ENCODE measurements around the gene PZP. TPM values are rescaled to one million over a fixed set of nuclear protein-coding genes. Genes with fewer than 3 reads are reported as not detected.

PZP gene
- total and polyA plus RNA-seq, 2 of the 13 experiments (the other 11 are each of a cell fraction or from before 2014, with no cell fraction given), result 0.07 to 0.89 TPM

- TF ChIP-seq DZIP1 (CRISPR knock-in tag; IDR thresholded peaks at IDR 0.05) (no peak), TGIF2 (CRISPR knock-in tag; IDR thresholded peaks at IDR 0.05) (peak; percentile 75; the same call in 1 of the 2 replicates), RBM39 (IDR thresholded peaks at IDR 0.05; ENCODE audit: low read depth, low read length, poor library complexity, severe bottlenecking) (no peak), CREB1 (IDR thresholded peaks at IDR 0.05) (peak; percentile 70), CREB1 (CRISPR knock-in tag; IDR thresholded peaks at IDR 0.05) (peak; percentile 91), SMARCC2 (IDR thresholded peaks at IDR 0.05) (peak; percentile 88), ZNF724P (CRISPR knock-in tag; IDR thresholded peaks at IDR 0.05; ENCODE audit: borderline replicate concordance) (no peak; the same call in 1 of the 2 replicates), PCBP2 (optimal IDR thresholded peaks at IDR 0.05; ENCODE audit: low read depth, low read length, poor library complexity, severe bottlenecking) (no peak), ZSCAN9 (CRISPR knock-in tag; IDR thresholded peaks at IDR 0.05; ENCODE audit: borderline replicate concordance) (peak; percentile 61; the same call in 1 of the 2 replicates), ZNF234 (CRISPR knock-in tag; conservative IDR thresholded peaks at IDR 0.05) (no peak), REST (IDR thresholded peaks at IDR 0.05; ENCODE audit: borderline replicate concordance in 1 of 2, low read depth in 1 of 2, low read length in 2 of 2) (peak in 1 of 2 experiments; percentile 78; a peak in 2 of 4 replicates), DPF2 (CRISPR knock-in tag; IDR thresholded peaks at IDR 0.05; ENCODE audit: borderline replicate concordance, low read depth) (peak; percentile 93), ZNF850 (CRISPR knock-in tag; conservative IDR thresholded peaks at IDR 0.05) (no peak), ZNF589 (CRISPR knock-in tag; conservative IDR thresholded peaks at IDR 0.05) (peak; percentile 55; the same call in 1 of the 2 replicates), MLXIP (CRISPR knock-in tag; IDR thresholded peaks at IDR 0.05; ENCODE audit: borderline replicate concordance) (peak; percentile 13; the same call in 1 of the 2 replicates), PRPF4 (IDR thresholded peaks at IDR 0.05; ENCODE audit: low read depth, low read length, poor library complexity, severe bottlenecking) (no peak), ZFAT (CRISPR knock-in tag; conservative IDR thresholded peaks at IDR 0.05) (no peak), TARDBP (CRISPR knock-in tag; IDR thresholded peaks at IDR 0.05) (peak; percentile 97), GABPA (IDR thresholded peaks at IDR 0.05; ENCODE audit: low read depth, low read length) (no peak), GABPA (CRISPR knock-in tag; IDR thresholded peaks at IDR 0.05; ENCODE audit: low read depth) (peak; percentile 58; the same call in 1 of the 2 replicates), ZNF660 (CRISPR knock-in tag; IDR thresholded peaks at IDR 0.05; ENCODE audit: borderline replicate concordance, low read depth) (no peak), SOX5 (CRISPR knock-in tag; IDR thresholded peaks at IDR 0.05; ENCODE audit: borderline replicate concordance) (peak; percentile 95)
Measured at GRCh38 chr12:9132008-9132535, 76.1 kb downstream of the PZP start (continued).
